GM19372 (cell line): ENCODE results near the gene SEMA4D.
"Not testable (repeated sequence)": the region's sequence is repeated elsewhere in the genome, so short reads cannot be mapped to it uniquely, and the experiment has no call there.

Source experiments
- ATAC-seq: cut with Tn5 transposase; IDR thresholded peaks from one replicate; pipeline ENCODE4 v1.9.1; 2021; ENCODE audit warnings: mild to moderate bottlenecking, low read depth, moderate library complexity; ENCODE audit not compliant: unreplicated experiment

Gene SEMA4D

DNA sequence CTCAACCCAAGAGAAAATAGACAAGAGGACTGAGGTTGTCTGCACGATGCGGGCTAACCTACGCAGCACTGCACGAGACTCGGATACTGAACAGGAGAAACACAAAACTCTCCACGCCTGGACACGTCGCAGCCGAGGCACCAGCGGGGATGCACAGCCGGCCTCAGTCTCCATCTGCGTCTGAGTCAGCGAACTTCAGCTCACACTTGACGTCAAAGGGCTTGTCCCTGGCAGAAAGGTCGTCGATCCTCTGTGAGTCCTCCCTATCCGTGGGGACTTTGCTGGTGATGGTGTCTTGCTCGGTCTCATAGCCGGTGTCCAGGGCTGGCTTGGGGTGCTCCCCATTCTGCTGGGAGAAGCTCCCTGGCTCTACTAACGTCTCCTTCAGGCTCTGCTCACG is 119.4 kb downstream of the SEMA4D start:
- ATAC-seq, result no peak

GRCh38 chr9:89377411-89377810 is 120.5 kb downstream of the SEMA4D start:
- ATAC-seq, result no peak

GRCh38 chr9:89376741-89377351 is 121.1 kb downstream of the SEMA4D start:
- no peak for ATAC-seq

DNA sequence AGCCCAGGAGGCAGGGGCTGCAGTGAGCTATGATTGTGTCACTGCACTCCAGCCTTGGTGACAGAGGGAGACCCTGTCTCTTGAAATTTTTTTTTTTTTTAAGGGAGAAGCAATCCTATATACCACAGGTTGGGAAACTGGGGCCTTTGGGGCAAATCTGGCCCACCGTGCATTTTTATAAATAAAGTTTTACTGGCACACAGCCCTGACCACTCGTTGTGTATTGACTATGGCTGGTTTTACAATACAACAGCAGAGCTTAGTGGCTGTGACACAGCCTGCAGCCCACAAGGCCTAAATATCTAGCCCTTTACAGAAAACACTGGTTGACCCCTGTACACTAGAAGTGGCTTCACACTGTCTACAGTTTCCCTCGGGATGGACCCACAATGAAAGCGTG is 121.6 kb downstream of the SEMA4D start:
- ATAC-seq, result no peak

DNA sequence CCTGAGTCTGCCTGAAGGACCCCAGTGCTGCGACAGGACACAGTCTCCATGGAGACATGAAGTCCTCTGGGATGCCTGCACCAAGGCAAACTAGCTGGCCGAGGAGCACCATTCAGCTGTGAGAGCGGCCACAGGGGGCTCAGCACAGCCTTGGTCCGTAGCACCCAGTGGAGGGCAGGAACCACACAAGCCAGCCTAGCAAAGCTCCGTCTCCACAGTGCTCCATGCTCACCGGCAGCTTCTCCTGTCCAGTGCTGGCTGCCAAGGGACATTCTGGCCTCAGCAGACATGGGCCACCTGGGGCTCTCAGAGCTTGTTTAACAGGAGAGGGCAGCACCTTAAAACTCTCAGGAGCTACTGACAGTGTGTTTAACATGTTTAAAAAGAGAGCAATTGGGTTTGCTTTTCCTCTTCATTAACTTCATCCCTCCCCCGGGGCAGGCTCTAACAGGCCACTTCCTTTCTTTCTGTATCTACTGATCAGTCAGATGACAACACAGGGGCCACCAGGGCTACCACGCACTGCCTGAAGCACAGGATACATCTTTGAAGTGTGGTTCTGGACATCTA is 122.6 kb downstream of the SEMA4D start:
- peak; percentile 88 for ATAC-seq

DNA sequence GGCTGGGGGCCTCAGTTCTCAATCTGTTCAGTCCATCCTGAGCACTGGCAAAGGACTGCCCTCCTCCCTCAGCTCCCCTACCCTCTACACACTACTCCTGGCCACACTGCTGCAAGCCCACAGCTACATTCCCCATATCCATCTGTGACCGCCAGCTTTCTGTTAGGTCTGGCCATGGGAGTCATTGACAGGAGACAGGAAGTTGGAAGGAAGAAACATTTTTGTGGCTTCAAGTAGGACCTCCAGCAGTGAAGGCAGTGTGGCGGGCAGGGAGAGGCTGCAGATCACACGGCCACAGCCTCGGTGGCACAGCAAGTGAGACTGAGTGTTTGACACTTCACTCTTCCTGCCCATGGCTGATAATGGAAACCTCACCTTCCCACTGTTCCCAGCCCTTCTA is 123.7 kb downstream of the SEMA4D start:
- no peak for ATAC-seq

- ATAC-seq, result no peak
Measured at GRCh38 chr9:89372979-89373378, 124.9 kb downstream of the SEMA4D start.

DNA sequence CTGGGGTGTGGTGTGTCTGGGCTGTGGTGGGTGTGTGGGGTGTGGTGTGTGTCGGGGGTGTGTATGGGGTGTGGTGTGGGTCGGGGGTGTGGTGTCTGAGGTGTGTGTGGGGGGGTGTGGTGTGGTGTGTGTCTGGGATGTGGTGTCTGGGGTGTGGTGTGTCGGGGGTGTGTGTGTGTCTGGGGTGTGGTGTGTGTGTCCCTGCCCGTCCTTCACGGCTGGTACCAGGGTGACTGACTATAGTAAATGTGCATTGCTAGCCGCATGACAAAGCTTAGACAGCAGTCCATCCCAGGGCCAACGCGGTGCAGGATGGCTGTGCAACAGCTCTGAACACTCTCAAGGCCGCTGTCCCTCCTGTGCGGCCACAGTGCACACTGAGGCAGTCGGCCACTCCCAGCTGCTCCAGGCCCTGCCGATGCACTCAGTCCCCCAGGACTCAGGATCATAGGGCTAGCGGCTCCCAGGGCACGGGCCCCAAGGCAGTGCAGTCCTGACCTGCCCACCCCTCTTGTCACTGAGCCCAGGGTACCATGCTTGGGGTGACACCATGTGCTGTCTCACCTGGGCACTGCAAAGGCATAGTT is 125.6 kb downstream of the SEMA4D start:
- no peak for ATAC-seq

- not testable (repeated sequence) for ATAC-seq
Measured at GRCh38 chr9:89371791-89372190, 126.1 kb downstream of the SEMA4D start.

- no peak for ATAC-seq
Measured at GRCh38 chr9:89370593-89370992, 127.3 kb downstream of the SEMA4D start.

GRCh38 chr9:89368978-89369377 is 128.9 kb downstream of the SEMA4D start:
- ATAC-seq, result no peak

DNA sequence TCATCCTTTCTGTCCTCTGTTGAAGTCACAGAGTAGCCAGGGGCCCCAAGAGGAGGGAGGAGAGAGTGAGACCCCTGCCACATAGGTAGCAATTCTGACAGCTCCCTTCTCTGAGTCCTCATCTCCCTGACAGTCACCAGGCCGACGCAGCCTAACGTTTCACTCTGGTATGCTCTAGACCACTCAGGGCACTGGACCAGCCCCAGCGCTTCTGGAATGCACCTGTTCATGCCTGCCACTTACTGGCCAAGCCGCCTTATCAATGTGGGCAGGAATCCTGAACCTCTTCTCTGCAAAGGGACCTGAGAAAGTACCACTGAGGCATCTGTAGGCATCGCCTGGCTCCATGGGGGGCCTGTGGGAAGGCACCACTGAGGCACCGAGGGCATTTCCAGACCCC is 129.4 kb downstream of the SEMA4D start:
- no peak for ATAC-seq

- no peak for ATAC-seq
Measured at GRCh38 chr9:89367726-89368437, 130.0 kb downstream of the SEMA4D start.

- no peak for ATAC-seq
Measured at GRCh38 chr9:89367281-89367680, 130.6 kb downstream of the SEMA4D start.

DNA sequence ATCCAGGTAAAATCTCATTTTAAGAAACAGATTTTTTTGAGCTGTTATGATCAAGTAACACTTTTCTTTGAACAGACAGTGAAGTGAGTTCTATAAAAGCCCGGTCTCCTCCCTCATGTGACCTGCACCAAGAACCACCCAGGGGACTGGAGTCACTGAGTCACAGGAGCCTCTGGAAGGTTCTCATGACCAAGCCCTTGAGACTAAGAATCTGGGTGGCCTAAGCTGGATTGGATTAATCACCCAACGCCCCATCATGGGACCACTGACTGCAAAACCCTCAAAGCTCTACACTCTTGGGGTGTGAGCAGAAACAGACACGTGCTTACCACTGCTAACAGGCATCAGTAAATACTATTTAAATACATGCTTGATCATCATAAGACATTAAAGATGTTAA is 131.2 kb downstream of the SEMA4D start:
- ATAC-seq, result no peak

- no peak for ATAC-seq
Measured at GRCh38 chr9:89365532-89365912, 132.4 kb downstream of the SEMA4D start.

GRCh38 chr9:89364666-89365531 is 133.0 kb downstream of the SEMA4D start:
- no peak for ATAC-seq

DNA sequence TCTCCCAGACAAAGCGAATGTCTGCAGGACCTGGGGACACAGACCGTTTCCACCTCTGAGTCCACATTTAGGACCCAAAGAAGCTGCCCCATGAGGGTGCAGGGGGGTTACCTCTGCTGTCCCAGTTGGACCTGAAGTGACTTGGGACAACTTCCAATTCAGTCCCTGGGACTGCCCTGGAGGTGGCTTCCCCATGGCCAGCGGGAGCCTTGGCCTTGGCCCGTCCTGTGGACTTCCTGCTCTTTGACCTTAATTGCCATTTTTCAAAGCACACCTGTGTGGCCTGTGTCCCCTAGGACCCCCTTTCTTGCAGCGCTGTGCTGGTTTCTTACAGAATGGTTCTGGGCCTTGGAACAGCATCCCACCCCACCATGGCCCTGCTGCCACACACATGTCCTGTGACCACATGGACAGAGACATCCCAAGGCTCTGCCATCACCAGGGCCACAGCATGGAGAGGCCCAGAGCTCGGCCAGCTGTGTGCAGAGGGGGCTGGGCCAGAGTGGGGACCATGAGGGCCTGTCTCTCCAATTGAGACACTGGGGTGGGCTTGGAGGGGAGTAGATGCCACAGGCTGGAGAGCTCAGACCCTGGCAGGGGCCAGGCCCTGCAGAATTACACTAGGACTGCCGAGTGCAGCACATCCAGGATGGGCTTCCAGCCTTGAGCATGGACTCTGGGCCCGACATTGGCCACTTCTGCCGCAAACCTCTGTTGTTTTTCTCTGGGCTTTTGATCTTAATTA is 133.8 kb downstream of the SEMA4D start:
- no peak for ATAC-seq

DNA sequence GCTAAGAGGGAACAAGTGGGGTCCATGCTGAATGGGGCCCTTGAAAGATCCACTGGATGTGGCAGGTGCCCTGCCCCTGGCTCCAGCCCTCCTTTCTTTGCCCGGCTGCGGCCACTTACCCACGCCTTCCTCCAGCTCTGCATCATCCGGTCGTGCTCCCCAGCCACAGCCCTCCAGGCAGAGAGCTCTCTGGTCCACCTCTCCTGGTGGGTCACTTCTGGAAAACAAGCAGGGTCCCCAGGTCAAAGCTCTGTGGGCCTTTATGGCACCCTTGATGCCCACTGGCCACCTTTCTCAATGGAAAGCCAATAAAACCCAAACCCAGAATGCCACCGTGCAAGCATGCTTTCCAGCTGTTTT is 134.6 kb downstream of the SEMA4D start:
- ATAC-seq, result no peak

- ATAC-seq, result no peak
Measured at GRCh38 chr9:89362647-89363310, 135.1 kb downstream of the SEMA4D start.
